ENCODE results near the gene AQP2.

Gene AQP2

GRCh38 chr12:49950273-49951251, at the start of gene AQP2:
AQP2 (plus strand) TSS chr12:49950737; CDS start chr12:49950831, 94 bp downstream.
- no peak for DNase-seq
- in situ Hi-C loops (cut with MboI; ENCODE audit: low pct_unique_long_range_greater_than_20kb, low sequenced_read_pairs), result no loop called here

- in situ Hi-C loops (cut with MboI; ENCODE audit: low pct_unique_long_range_greater_than_20kb, low sequenced_read_pairs), result no loop called here
- no peak for DNase-seq
Measured at GRCh38 chr12:49901026-49901425, 49.5 kb upstream of the AQP2 start.

- no peak for DNase-seq
- in situ Hi-C loops (cut with MboI; ENCODE audit: low pct_unique_long_range_greater_than_20kb, low sequenced_read_pairs), result no loop called here
Measured at GRCh38 chr12:49901986-49902385, 48.6 kb upstream of the AQP2 start.

GRCh38 chr12:49902399-49903350, 47.9 kb upstream of the AQP2 start:
- no peak for DNase-seq
- in situ Hi-C loops (cut with MboI; ENCODE audit: low pct_unique_long_range_greater_than_20kb, low sequenced_read_pairs), result no loop called here

GRCh38 chr12:49903351-49903699, 47.2 kb upstream of the AQP2 start:
- in situ Hi-C loops (cut with MboI; ENCODE audit: low pct_unique_long_range_greater_than_20kb, low sequenced_read_pairs), result no loop called here

GRCh38 chr12:49903700-49904423, 46.7 kb upstream of the AQP2 start, which contains the start of gene FAIM2:
FAIM2 (minus strand) TSS chr12:49903900; CDS start chr12:49903792, 108 bp downstream.
- no peak for DNase-seq
- in situ Hi-C loops (cut with MboI; ENCODE audit: low pct_unique_long_range_greater_than_20kb, low sequenced_read_pairs), result no loop called here

More at GRCh38 chr12:49903351-49903699, 47.2 kb upstream of the AQP2 start:
- DNase-seq, result no peak

- no peak for DNase-seq
- in situ Hi-C loops (cut with MboI; ENCODE audit: low pct_unique_long_range_greater_than_20kb, low sequenced_read_pairs), result no loop called here
Measured at GRCh38 chr12:49904601-49905000, 45.9 kb upstream of the AQP2 start.

GRCh38 chr12:49905718-49906314, 44.7 kb upstream of the AQP2 start:
- no peak for DNase-seq
- in situ Hi-C loops (cut with MboI; ENCODE audit: low pct_unique_long_range_greater_than_20kb, low sequenced_read_pairs), result no loop called here

GRCh38 chr12:49907352-49907751, 43.2 kb upstream of the AQP2 start:
- no peak for DNase-seq
- in situ Hi-C loops (cut with MboI; ENCODE audit: low pct_unique_long_range_greater_than_20kb, low sequenced_read_pairs), result no loop called here

- no peak for DNase-seq
- in situ Hi-C loops (cut with MboI; ENCODE audit: low pct_unique_long_range_greater_than_20kb, low sequenced_read_pairs), result no loop called here
Measured at GRCh38 chr12:49909356-49909755, 41.2 kb upstream of the AQP2 start.

GRCh38 chr12:49909826-49910225, 40.7 kb upstream of the AQP2 start:
- peak; percentile 25 for DNase-seq
- in situ Hi-C loops (cut with MboI; ENCODE audit: low pct_unique_long_range_greater_than_20kb, low sequenced_read_pairs), result no loop called here

- no peak for DNase-seq
- in situ Hi-C loops (cut with MboI; ENCODE audit: low pct_unique_long_range_greater_than_20kb, low sequenced_read_pairs), result no loop called here
Measured at GRCh38 chr12:49910331-49911212, 40.0 kb upstream of the AQP2 start.

GRCh38 chr12:49911213-49911605, 39.3 kb upstream of the AQP2 start:
- no peak for DNase-seq
- in situ Hi-C loops (cut with MboI; ENCODE audit: low pct_unique_long_range_greater_than_20kb, low sequenced_read_pairs), result no loop called here

GRCh38 chr12:49912345-49913255, 37.9 kb upstream of the AQP2 start:
- no peak for DNase-seq
- in situ Hi-C loops (cut with MboI; ENCODE audit: low pct_unique_long_range_greater_than_20kb, low sequenced_read_pairs), result no loop called here

- in situ Hi-C loops (cut with MboI; ENCODE audit: low pct_unique_long_range_greater_than_20kb, low sequenced_read_pairs), result no loop called here
- DNase-seq, result no peak
Measured at GRCh38 chr12:49916129-49916919, 34.2 kb upstream of the AQP2 start.

GRCh38 chr12:49917166-49917787, 33.3 kb upstream of the AQP2 start:
- DNase-seq, result no peak
- in situ Hi-C loops (cut with MboI; ENCODE audit: low pct_unique_long_range_greater_than_20kb, low sequenced_read_pairs), result no loop called here

Measured in KBM-7 (cell line).